ENCODE results near the gene CARNS1. TPM values are rescaled to one million over a fixed set of nuclear protein-coding genes. Genes with fewer than 3 reads are reported as not detected.
"Not testable (repeated sequence)": the region's sequence is repeated elsewhere in the genome, so short reads cannot be mapped to it uniquely, and the experiment has no call there.

CARNS1 gene
- total RNA-seq, 1 donor from 2014 or later = 1.7 TPM

DNA sequence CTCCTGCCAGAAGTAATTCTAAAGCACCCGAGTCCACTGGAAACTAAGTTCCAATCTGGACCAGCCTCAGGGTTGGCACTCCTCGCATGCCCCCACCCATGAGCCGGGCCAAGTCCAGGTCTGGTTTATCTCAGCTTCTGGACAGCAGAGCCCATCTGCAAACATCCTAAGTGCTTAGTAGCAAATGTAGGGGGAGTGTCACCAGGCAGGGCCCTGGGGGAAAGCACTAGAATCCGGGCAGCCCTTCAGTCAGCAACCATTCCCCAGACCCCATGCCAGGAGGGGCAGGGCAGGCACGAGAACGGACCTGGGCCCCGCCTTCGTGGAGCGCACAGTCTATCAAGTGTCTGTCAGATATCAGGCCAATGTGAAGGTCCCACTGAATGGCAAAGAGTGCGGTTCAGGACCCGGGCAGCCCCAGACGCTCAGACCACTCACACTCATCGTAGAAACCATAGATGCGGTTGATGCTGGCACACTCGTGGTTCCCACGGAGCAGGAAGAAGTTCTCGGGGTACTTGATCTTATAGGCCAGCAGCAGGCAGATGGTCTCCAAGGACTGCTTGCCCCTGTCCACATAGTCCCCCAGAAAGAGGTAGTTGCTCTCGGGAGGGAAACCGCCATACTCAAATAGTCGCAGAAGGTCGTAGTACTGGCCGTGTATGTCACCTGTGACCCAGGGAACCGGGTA lies 15.1 kb upstream of the CARNS1 start:
- Histone ChIP-seq H3K27ac (peak overlapping the region; percentile 94), H3K9me3 (no peaks in the 10 kb centered on the region), H3K27me3 (no peaks in the 10 kb centered on the region), H3K4me1 (peaks cover 51% of the 10 kb centered on the region), H3K4me3 (peak overlapping the region; percentile 80 to 91), H3K36me3 (peaks cover 0 to 28% of the 10 kb centered on the region in 2 donors)
- DNase-seq (ENCODE audit: extremely low spot score in 2 of 2) = no peak
- intact Hi-C loops (cut with DNase I) = loop anchor here (10.0 kb wide), 2 partner anchors 64 to 214 kb away; partner anchors contain the start of gene TMEM134
- no peak for TF ChIP-seq POLR2A (IDR thresholded peaks at IDR 0.05)
- TF ChIP-seq, protein P1, sequence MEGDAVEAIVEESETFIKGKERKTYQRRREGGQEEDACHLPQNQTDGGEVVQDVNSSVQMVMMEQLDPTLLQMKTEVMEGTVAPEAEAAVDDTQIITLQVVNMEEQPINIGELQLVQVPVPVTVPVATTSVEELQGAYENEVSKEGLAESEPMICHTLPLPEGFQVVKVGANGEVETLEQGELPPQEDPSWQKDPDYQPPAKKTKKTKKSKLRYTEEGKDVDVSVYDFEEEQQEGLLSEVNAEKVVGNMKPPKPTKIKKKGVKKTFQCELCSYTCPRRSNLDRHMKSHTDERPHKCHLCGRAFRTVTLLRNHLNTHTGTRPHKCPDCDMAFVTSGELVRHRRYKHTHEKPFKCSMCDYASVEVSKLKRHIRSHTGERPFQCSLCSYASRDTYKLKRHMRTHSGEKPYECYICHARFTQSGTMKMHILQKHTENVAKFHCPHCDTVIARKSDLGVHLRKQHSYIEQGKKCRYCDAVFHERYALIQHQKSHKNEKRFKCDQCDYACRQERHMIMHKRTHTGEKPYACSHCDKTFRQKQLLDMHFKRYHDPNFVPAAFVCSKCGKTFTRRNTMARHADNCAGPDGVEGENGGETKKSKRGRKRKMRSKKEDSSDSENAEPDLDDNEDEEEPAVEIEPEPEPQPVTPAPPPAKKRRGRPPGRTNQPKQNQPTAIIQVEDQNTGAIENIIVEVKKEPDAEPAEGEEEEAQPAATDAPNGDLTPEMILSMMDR (IDR thresholded peaks at IDR 0.05) = no peak
- TF ChIP-seq POLR2AphosphoS5 (IDR thresholded peaks at IDR 0.05; ENCODE audit: insufficient read depth in 1 of 2, low read depth in 1 of 2) = no peak

DNA sequence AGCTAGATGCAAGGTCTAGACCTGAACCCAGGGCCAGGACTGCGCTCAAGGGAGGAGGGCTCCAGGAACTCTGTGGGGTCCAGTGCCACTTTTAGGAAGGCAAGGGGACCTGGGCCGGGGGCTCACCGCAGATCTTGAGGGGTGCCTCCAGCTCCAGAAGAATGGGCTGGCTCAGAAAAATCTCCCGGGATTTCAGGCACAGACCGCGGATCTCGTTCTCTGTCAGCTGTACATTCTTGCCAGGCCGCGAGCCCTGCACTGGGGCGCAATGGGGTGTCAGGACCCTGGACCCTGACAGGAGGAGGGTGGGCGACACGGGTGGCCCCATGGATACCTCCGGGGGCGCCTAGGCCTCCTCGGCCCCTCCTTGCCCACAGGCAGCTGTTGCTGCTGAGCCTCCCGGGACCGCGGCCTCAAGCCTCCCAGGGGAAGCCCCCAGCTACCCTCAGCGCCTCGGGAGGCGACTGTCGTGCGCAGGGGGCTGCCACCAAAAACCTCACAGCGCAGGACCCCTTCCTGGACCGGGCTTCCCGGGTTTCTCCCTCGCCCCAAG lies 14.5 kb upstream of the CARNS1 start:
- peaks cover 51% of the 10 kb centered on the region for H3K4me1 ChIP-seq

DNA sequence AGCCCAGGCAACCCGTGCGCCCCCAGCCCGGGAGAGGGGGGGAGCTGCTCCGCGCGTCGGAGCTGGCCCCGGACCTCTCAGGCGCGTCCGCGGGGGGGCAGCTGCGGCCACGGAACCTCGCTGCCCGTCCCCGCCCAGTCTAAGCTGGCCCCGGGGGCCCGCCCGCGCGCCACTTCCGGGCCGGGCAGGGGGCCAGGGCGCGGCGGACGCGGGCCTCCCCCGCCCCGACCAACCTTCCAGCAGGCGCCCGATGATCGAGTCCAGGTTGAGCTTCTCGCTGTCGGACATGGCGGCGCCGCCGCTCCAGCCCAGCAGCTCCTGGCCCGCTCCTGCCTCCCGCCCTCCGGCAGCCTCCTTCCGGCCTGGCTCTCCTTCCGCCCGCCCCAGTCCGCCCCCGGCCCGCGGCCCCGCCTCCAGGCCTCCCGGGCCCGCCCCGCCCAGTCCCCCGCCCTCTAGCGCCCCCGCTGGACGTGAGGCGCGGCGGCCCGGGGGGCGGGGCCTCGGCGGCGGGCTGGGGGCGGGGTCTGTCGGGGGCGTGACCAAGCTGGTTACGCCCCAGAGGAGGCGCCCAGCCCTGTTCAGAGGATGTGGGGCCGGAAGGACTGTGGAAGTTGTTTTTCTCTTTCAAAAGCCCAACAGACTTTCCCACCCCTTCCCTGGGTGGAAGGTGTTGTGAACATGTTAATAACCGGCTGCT lies 13.8 kb upstream of the CARNS1 start, which contains the start of gene PPP1CA:
Gene PPP1CA (minus strand): TSS at position 364 of the 697 bp plus-strand sequence. CDS start 76 bp downstream, at position 288.
- DNase-seq (ENCODE audit: extremely low spot score in 2 of 2) = no peak
- Histone ChIP-seq H3K27me3 (no peaks in the 10 kb centered on the region), H3K4me1 (peaks cover 49% of the 10 kb centered on the region), H3K27ac (peak within 1 kb of the TSS; percentile 94), H3K4me3 (peak within 1 kb of the TSS; percentile 80 to 91), H3K9me3 (no peaks in the 10 kb centered on the region), H3K36me3 (peaks cover 0 to 28% of the 10 kb centered on the region in 2 donors)
- TF ChIP-seq POLR2A (IDR thresholded peaks at IDR 0.05) (peak in 1 of 2 donors; percentile 55), POLR2AphosphoS5 (IDR thresholded peaks at IDR 0.05; ENCODE audit: insufficient read depth in 1 of 2, low read depth in 1 of 2) (no peak)
- intact Hi-C loops (cut with DNase I) = loop anchor here (10.0 kb wide), 2 partner anchors 63 to 213 kb away; partner anchors contain the start of gene TMEM134

More for the DNA sequence above, 14.5 kb upstream of the CARNS1 start:
- Histone ChIP-seq H3K27ac (peak overlapping the region; percentile 94), H3K4me3 (peak overlapping the region; percentile 80 to 91), H3K27me3 (no peaks in the 10 kb centered on the region), H3K36me3 (peaks cover 0 to 28% of the 10 kb centered on the region in 2 donors), H3K9me3 (no peaks in the 10 kb centered on the region)
- no peak for TF ChIP-seq POLR2A (IDR thresholded peaks at IDR 0.05)
- no peak for DNase-seq (ENCODE audit: extremely low spot score in 2 of 2)
- intact Hi-C loops (cut with DNase I) = loop anchor here (10.0 kb wide), 2 partner anchors 64 to 214 kb away; partner anchors contain the start of gene TMEM134

DNA sequence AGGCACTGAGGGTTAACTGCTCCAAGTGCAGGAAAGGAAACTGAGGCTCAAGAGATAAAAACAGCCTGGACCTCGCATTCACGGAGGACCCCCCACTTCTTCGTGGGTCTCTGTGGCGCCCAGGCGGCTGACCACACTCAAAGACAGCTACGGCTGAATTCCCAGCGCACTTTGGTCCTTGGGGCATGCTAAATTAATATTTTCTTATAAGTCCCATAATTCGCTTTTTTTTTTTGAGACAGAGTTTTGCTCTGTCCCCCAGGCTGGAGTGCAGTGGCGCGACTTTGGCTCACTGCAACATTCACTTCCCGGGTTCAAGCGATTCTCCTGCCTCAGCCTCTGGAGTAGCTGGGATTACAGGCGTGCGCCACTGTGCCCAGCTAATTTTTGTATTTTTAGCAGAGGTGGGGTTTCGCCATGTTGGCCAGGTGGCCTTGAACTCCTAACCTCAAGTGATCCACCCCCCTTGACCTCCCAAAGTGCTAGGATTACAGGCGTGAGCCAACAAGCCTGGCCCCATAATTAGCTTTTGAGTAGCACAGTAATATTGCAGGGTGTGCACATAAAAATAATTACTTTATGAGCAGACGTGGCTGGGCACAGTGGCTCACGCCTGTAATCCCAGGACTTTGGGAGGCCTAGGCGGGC lies 13.2 kb upstream of the CARNS1 start:
- Histone ChIP-seq H3K36me3 (peaks cover 0 to 23% of the 10 kb centered on the region in 2 donors), H3K27ac (peak overlapping the region; percentile 94), H3K4me1 (peaks cover 42% of the 10 kb centered on the region), H3K4me3 (peak overlapping the region; percentile 80 to 91)
- intact Hi-C loops (cut with DNase I) = loop anchor here (10.0 kb wide), 2 partner anchors 62 to 212 kb away; partner anchors contain the start of gene TMEM134
- DNase-seq (ENCODE audit: extremely low spot score in 2 of 2); H3K27me3 ChIP-seq; H3K9me3 ChIP-seq: not testable (repeated sequence)
- TF ChIP-seq POLR2A (IDR thresholded peaks at IDR 0.05) (peak in 1 of 2 donors; percentile 28), POLR2AphosphoS5 (IDR thresholded peaks at IDR 0.05; ENCODE audit: insufficient read depth in 1 of 2, low read depth in 1 of 2) (peak in 1 of 2 donors; percentile 49)

DNA sequence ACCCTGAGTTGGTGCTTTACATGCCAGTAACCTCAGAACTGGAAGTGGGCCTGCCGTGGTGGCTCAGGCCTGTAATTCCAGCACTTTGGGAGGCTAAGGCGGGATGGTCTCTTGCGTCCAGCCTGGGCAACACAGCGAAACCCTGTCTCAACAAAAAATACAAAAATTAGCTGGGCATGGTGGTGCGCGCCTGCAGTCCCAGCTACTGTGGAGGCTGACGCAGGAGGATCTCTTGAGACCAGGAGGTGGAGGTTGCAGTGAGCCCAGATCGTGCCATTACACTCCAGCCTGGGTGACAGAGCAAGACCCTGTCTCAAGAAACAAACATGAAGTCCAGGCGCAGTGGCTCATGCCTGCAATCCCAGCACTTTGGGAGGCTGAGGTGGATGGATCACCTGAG lies 12.4 kb upstream of the CARNS1 start:
- Histone ChIP-seq H3K4me1 (peaks cover 36% of the 10 kb centered on the region), H3K36me3 (peaks cover 0 to 16% of the 10 kb centered on the region in 2 donors)
- H3K4me3 ChIP-seq; H3K9me3 ChIP-seq; H3K27ac ChIP-seq; DNase-seq (ENCODE audit: extremely low spot score in 2 of 2); H3K27me3 ChIP-seq: not testable (repeated sequence)
- intact Hi-C loops (cut with DNase I) = loop anchor here (10.0 kb wide), 2 partner anchors 62 to 212 kb away; partner anchors contain the start of gene TMEM134

DNA sequence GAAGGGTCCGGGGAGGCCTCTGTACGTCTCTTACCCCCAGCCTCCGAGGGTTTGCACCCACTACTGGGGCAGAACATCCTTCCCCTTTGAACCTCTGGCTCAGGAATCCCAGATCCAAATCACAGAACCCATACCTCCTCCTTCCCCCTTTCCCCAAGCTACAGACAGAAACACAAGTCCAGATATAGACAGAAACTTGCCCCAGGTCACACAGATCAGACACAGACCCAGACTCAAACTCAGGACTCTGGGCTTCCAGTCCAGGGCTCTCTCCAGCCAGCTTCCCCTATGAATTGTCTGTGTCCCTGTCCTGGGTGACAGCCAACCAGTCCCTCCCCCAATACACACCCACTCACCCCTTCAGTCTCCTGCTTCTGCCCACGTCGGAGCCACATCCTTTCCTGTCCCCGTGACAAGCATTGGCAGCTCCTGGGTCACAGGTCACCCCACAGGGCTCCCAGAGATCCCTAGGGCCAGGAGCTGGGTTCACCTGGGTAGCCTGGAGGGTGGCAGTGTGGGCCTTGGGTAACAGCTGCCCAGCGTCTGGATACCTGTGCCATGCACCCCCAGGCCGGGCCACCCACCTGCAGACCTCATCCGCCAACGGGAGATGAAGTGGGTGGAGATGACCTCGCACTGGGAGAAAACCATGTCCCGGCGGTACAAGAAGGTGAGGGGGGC lies 10.8 kb upstream of the CARNS1 start:
- Histone ChIP-seq H3K4me1 (peaks cover 27% of the 10 kb centered on the region), H3K27me3 (no peaks in the 10 kb centered on the region), H3K36me3 (peaks cover 0 to 2% of the 10 kb centered on the region in 2 donors), H3K4me3 (peak overlapping the region; percentile 8 to 35), H3K27ac (no peak overlapping the region), H3K9me3 (no peaks in the 10 kb centered on the region)
- DNase-seq (ENCODE audit: extremely low spot score in 2 of 2) = no peak
- TF ChIP-seq POLR2AphosphoS5 (IDR thresholded peaks at IDR 0.05; ENCODE audit: insufficient read depth in 1 of 2, low read depth in 1 of 2) (peak in 1 of 2 donors; percentile 20), POLR2A (IDR thresholded peaks at IDR 0.05) (no peak)
- TF ChIP-seq, protein P1 (IDR thresholded peaks at IDR 0.05) = no peak
- intact Hi-C loops (cut with DNase I) = loop anchor here (10.0 kb wide), 2 partner anchors 60 to 210 kb away; partner anchors contain the start of gene TMEM134
